AG09319 (cell line): ENCODE data around the gene TSKS.

Experiments used
- DNase-seq: peaks from one replicate; pipeline ENCODE4 v3.0.0-alpha.2; 2010; ENCODE audit warnings: low read depth; ENCODE audit errors: extremely low read depth
- CTCF ChIP-seq: IDR thresholded peaks from 2 replicates; pipeline ENCODE4 v1.5.1; 2011; ENCODE audit warnings: low read depth, mild to moderate bottlenecking, inconsistent platforms, low read length, moderate library complexity

TSKS gene

GRCh38 chr19:49793561-49793840, 30.4 kb upstream of the TSKS start:
- no peak for TF ChIP-seq CTCF
- no peak for DNase-seq

GRCh38 chr19:49792829-49793560, 29.9 kb upstream of the TSKS start:
- TF ChIP-seq CTCF = no peak
- no peak for DNase-seq

GRCh38 chr19:49791776-49792445, 28.8 kb upstream of the TSKS start:
- no peak for TF ChIP-seq CTCF
- DNase-seq = no peak

GRCh38 chr19:49790866-49791265, 27.8 kb upstream of the TSKS start:
- no peak for TF ChIP-seq CTCF
- peak; percentile 29 for DNase-seq

- TF ChIP-seq CTCF = no peak
- DNase-seq = no peak
These were observed 25.8 kb upstream of the TSKS start for GRCh38 chr19:49788857-49789256.

- DNase-seq = no peak
- no peak for TF ChIP-seq CTCF
These were observed 24.6 kb upstream of the TSKS start for GRCh38 chr19:49787746-49788145.

- DNase-seq = peak; percentile 20
- no peak for TF ChIP-seq CTCF
These were observed 23.3 kb upstream of the TSKS start for GRCh38 chr19:49786376-49786820.
